HG02642 (cell line): ENCODE measurements around the gene SPATS2.
A peak's percentile ranks its signal among the peaks of the same experiment; 100 is the strongest.

ENCODE experiments used
- ATAC-seq: cut with Tn5 transposase; IDR thresholded peaks from one replicate; pipeline ENCODE4 v1.9.1; 2021; ENCODE audit warnings: mild to moderate bottlenecking; ENCODE audit not compliant: unreplicated experiment, poor library complexity

Gene SPATS2

DNA sequence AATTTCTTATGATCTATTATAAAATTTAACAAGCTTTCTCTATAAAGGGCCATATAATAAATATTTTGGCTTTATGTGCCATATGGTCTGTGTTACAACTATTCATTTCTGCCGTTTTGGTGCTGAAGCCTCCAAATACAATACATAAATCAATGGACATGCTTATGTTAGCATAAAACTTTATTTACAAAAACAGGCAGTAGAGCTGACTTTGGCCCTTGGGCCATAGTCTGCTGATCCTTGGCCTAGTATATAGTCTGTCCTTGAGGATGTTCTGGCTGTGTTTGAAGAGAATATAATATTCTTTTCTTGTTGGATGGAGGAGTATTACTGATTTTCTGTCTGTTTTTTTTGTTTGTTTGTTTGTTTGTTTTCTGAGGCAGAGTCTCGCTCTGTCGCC is 81.6 kb downstream of the SPATS2 start:
- no peak for ATAC-seq

DNA sequence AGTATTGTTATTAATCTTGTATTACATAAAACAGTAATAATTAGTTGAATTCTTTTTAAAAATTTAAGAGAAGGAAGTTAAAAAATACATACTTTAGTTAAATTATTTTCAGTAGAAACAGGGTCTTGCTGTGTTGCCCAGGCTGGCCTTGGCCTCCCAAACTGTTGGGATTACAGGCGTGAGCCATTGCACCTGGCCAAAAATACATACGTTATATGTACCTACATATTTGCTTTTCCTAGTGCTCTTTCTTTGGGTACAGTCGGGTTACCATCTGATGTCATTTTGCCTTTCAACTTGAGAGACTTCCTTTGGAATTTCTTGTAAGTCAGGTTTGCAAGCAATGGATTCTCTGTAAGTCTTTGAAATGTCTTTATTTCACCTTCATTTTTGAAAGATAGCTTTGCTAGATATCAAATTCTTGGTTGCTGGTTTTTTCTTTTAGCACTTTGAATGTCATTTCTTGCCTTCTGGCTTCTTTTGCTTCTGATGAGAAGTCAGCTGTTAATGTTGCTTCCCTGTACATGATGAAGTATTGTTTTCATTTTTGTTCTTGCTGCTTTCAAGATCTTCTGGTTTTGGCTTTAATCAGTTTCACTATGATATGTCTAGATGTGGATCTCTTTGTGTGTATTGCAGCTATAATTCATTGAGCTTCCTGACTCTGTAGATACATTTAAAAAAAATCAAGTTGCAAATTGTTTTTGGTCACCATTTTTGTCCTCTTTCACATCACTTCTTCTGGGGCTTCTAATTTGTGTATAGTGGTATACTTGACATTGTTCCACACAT is 84.4 kb downstream of the SPATS2 start:
- peak; percentile 54 for ATAC-seq

DNA sequence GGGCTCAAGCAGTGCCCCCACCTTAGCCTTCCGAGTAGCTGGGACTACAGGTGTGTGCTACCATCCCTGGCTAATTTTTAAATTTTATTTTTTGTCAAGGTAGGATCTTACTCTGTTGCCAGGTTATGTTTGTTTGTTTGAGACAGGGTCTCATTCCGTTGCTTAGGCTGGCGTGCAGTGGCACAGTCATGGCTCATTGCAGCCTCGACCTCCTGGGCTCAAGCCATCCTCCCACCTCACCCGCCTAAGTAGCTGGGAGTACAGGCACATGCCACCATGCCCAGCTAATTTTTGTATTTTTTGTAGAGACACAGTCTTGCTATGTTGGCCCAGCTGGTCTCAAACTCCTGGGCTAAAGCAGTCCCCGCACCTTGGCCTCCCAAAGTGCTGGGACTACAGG is 88.2 kb downstream of the SPATS2 start:
- ATAC-seq, result no peak

DNA sequence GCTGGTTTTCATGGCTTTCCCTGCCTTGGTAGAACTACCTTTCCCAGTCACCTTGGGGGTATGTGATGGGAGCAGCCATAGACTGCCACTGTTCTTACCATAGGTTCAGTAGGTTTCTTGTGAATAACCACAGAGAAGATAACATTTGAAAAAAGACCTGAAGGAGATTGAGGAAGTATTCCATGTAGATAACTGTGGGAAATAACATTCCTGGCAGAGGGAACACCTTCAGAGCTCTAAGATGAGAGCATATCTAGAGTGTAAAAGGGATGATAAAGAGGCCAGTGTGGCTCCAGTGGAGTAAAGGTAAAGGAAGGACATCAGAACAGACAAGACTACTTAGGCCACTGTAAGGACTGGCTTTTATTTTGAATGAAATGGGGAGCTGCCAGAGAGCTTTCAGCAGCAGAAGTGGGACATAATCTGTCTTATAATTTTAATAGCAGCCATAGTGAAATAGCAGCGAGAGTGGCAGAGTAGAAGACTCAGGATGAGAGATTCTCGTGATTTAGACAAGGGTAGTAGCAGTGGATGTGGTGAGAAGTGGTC is 88.9 kb downstream of the SPATS2 start:
- ATAC-seq, result no peak

DNA sequence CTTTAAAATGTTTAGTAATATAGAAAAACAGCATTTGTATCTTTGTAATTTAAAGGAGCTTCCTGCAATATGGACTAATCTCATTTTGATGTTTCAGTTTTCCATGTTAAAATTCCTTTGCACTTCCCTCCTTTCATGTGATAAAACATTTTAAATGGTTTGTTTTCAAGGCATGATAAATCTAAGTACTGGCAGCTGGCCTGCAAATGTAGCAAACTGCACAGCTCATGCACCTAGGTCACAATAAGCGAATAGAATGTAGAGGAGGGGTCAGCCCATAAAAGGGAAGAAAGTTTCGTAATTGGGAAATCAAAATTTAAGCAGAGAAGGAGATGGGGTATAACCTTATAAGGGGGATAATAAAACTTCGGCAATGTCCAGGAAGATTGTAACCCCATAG is 91.6 kb downstream of the SPATS2 start:
- no peak for ATAC-seq

DNA sequence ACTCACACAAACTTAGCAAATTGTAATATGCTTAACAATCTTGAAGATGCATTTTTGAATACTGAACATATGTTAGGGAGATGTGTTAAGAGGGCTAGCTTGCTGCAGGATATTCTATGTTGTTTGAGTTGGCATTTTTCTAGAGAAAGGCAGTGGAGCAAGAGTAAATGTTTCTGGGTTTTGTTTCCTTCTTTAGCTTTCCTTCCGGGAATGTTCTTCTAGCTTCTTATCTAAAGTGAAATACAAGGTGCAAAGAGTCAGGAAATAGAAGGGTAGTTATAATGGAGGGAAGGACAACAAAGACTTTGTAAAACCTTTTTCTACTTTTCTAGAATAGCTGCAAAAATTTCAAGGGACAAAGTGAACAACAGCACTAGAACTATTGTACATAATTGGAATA is 94.0 kb downstream of the SPATS2 start:
- ATAC-seq, result no peak

DNA sequence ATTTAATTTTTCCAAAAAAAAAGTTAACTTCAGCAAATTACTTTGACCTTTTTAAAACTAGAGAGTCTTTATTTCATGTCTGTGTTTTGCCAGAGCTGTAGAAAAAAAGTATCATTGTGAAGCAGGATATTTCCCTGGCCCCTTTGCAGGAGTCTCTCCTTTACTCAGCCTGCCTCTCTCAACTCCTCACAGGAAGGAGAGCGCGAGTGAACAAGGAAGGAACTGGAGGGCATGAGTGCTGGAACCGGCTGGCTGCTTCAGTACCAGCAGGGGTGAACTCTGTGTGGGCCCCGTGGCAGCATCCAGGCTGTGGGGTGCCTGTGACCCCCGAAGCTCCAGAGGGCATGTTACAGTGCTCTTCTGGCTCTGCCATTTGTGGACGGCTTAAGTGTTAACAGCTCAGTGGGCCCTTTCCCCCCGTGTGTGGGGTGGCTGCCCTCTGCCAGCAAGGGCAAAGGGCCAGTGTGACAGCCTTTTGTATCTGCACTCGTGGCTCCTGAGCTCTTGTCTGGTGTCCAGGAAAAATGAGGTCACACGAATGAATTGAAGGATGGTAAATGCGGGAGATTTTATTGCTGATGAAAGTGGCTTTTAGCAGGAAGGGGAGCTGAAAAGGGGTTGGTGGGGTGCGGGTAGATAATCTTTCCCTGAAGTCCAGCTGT is 95.0 kb downstream of the SPATS2 start:
- no peak for ATAC-seq

DNA sequence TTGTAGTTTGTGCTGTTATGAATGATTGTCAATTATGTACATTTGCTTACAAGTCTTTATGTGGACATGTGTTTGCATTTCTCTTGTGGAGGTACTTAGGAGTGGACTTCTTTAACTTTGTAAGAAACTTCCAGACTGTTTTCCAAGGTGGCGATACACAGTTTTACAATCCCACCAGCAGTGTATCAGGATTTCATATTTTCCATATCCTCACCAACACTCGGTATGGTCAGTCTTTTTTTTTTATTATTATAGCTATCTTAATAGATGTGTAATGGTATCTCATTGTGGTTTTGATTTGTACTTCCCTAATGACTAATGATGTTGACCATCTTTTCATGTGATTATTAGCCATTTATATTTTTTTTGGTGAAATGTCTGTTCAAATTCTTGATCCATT is 97.9 kb downstream of the SPATS2 start:
- ATAC-seq, result no peak

DNA sequence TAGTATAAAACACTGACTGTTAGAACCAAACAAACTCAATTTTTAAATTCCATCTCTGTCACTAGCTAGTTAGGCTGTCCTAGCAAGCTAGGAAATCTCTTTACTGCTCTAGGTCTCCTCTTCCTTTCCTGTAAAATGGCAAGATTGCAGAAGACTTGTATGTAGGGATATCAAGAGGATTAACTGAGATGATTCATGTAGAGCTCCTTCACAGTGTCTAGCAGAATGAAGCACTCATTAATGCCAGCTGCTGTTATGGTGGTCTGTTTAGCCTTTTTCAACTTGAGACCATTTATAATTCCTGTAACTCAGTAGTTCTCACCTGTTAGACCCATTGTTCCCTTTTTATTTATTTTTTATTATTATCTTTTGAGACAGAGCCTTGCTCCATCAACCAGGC is 103.7 kb downstream of the SPATS2 start:
- ATAC-seq, result no peak

DNA sequence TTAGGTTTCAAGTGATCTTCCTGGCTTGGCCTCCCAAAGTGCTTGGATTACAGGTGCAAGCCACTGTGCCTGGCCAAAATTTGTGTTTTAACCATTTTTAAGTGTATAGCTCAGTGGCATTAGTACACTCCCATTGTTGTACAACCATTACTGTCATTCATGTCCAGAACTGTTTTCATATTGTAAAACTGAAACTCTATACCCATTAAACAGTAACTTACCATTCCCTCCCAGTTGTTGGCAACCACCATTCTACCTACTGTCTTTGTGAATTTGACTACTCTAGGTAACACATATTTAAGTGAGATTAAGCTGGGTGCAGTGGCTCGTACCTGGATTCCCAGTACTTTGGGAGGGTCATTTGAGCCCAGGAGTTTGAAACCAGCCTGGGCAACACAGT is 104.3 kb downstream of the SPATS2 start:
- ATAC-seq, result no peak

DNA sequence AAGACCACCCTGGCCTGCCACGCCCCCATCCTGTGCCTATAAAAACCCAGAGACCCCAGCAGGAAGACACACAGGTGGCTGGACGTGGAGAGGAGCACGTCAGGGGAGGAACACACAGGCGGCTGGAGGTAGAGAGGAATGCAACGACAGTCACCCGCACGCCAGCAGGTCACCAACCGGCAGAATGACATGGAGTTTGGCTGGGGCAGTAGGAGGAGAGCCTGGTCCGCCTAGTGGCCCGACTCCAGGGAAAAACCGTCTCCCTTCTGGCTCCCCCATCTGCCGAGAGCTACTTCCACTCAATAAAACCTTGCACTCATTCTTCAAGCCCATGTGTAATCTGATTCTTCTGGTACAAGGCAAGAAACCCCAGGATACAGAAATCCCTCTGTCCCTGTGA is 108.8 kb downstream of the SPATS2 start:
- no peak for ATAC-seq

DNA sequence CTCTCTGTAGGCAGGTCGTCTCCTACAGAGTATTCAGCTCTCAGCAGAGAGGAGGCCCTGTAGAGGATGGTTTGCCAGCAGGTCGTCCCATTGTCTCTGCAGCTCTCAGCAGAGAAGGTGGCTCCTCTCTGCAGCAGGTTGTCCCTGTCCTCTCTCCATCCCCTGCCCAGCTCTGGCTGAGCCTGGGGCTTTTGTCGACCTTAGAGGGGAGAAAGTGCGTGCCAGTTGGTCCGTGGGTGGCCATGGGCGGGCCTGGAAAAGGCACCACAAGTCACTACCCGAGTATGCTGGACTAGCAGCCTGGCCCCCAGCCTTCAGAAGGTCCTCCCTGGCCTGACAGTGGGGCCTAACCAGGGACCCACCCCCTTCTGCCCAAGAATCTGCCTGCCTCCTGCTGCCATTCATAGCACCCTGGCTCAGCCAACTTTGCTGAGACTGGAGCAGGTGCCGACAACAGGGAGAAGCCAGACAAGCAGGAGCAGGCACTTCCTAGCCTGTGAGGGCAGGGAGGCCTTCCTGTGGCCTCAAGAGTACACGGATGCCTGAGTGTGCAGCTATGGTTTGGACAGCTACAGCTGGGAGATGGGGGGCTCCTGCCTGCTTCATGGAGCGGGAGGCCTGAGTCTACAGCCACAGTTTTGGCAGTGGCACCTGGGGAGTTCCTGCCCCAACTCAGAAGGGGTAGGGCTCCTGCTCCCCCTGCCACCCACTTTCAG is 111.8 kb downstream of the SPATS2 start:
- no peak for ATAC-seq

DNA sequence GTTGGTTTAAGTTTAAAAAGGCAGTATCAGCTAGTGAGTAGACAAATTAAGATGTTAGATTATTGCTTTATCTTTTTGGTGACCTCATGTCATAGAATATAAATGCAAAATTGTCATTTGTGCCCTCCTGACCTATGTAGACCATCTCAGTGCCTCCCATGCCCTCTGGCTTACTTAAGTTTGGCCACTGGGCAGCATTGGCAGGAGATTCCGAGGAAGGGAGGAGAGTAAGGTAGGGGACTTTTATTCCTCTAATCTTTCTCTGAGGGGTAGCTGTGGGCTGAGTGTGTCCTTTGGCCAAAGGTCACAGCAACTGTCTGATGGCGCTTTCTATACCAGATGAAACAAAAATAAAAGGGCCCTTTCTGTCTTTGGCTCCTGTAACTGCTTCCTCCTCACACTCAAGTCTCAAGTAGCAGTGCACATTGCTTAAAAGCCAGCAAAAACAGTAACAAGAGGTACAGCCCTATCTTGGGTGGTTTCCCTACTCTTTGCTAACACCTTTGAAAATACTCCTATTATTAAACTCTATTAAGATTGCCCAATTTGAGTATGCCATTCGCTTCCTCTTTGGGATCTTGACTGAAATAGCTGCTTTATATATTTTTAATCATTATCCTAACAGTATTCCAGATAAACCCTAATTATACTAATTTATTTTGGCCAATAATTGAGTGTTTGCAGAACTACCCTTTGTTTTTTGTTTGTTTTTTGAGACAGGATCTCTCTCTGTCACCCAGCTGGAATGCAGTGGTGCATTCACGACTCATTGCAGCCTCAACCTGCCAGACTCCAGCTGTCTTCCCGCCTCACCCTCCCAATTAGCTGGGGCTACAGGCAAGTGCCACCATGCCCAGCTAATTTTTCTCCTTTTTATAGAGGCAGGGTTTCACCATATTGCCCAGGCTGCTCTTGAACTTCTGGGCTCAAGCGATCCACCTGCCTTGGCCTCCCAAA is 115.1 kb downstream of the SPATS2 start:
- no peak for ATAC-seq

DNA sequence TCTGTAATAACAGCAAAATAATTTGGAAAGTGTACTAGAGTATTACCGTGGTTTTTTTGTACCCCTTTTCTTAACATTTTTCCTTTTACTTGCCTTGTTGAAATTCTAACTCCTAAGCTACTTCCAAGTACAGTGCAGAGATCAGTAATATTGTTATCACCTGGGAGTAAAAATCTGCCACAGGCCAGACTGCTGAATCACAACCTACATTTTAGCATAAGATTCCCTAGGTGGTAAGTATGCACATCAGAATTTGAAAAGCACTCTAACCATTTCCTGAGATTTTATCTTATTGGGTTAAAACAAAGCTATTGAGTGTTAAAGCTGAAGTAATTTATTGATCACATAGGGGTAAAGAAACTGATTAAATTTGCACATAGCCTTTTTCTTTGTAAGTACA is 116.4 kb downstream of the SPATS2 start:
- ATAC-seq, result no peak

DNA sequence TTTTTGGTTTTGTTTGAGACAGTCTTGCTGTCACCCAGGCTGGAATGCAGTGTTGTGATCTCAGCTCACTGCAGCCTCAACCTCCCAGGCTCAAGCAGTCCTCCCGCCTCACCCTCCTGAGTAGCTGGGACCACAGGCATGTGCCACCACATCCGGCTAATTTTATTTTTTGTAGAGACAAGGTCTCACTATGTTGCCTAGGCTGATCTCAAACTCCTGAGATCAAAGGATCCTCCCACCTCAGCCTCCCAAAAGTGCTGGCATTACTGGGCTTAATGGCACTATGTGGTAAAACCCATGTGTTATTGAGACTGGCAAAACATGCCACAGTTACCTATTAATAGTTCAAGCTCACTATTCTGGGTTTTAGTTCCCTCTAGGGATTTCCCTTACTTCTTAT is 120.3 kb downstream of the SPATS2 start:
- ATAC-seq, result no peak

DNA sequence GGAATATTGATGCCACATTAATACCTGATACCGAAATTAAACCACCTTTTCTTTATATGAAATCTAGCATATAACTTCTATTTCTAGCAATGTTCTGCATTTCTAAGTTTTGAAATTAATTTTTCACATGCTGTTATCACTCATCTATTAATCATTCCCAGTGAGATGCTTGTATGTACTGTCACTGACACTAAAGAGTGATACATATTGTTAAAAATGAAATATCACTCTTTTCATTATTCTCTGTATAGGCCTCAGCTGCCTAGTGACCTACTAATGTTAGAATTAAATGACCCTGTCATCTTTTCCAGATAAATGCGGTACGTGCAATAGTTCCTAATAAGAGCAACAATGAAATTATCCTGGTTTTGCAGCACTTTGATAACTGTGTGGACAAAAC is 121.9 kb downstream of the SPATS2 start:
- no peak for ATAC-seq

DNA sequence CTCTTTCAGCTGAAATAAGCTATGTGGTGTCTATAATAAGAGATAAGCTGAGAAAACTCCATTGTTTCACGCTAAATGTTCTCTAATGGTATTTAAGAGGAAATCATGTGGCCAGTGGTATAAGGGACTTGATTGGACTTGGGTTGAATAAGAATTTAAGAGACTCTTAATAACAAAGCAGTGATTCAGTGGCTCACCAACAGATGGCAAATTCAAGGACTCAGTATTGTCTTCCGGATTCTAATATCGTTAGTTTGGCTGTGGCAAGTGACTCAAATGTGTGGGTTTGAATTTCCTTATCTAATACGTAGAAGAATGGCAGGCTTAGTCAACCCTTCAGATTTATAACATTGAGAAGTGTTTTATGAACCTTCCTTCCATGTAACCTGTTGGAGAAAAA is 122.5 kb downstream of the SPATS2 start:
- no peak for ATAC-seq

DNA sequence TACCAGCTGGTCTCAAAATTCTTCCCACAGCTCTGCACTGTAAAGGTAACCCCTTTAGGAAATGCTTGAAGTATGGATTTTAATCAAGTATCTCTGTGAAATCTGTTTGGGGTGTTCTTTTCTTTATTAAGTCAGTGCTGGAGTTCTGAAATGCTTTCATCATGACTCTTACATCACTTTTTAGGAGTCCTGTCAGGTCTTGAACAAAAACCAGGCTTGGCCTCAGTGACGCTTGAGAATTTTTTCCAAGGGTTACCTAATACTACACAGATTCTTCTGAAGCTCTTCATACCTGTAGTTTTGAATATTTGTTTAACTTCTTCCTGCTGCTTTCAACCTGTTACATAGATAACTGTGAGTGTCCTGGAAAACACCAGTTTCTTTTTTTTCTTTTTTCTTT is 124.6 kb downstream of the SPATS2 start:
- ATAC-seq, result no peak

DNA sequence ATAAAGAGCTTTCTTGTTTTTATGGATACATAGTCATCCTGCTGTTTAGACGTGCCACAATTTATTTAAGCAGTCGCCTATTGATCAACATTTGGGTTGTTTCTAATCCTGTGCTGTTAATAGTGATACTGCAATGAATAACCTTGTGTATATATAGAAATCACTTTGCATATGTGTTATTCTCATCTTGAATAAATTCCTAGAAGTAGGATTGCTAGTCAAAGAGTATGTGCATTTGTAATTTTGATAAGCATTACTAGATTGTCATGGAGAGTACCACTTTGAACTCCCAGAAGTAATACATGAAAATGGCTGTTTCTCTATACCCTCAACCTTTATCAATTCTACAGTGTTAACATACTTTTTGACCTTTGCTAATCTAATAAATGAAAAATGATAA is 126.6 kb downstream of the SPATS2 start:
- no peak for ATAC-seq
